ENCODE measurements around the gene ACSBG1.
A peak's percentile ranks its signal among the peaks of the same experiment; 100 is the strongest.

The ACSBG1 gene

GRCh38 chr15:78209646-78210348, 24.6 kb downstream of the ACSBG1 start:
- no peak overlapping the region for H3K27ac Mint-ChIP-seq
- no peak for DNase-seq
- peaks cover 17% of the 10 kb centered on the region for H3K27me3 Mint-ChIP-seq (ENCODE audit: low read depth, poor library complexity)
- no peak for TF ChIP-seq CTCF (IDR thresholded peaks at IDR 0.05)
- H3K36me3 Mint-ChIP-seq (ENCODE audit: low read depth): no peaks in the 10 kb centered on the region
- H3K4me3 Mint-ChIP-seq: no peak overlapping the region
- H3K9me3 Mint-ChIP-seq: no peaks in the 10 kb centered on the region
- peaks cover 72% of the 10 kb centered on the region for H3K4me1 Mint-ChIP-seq

DNA sequence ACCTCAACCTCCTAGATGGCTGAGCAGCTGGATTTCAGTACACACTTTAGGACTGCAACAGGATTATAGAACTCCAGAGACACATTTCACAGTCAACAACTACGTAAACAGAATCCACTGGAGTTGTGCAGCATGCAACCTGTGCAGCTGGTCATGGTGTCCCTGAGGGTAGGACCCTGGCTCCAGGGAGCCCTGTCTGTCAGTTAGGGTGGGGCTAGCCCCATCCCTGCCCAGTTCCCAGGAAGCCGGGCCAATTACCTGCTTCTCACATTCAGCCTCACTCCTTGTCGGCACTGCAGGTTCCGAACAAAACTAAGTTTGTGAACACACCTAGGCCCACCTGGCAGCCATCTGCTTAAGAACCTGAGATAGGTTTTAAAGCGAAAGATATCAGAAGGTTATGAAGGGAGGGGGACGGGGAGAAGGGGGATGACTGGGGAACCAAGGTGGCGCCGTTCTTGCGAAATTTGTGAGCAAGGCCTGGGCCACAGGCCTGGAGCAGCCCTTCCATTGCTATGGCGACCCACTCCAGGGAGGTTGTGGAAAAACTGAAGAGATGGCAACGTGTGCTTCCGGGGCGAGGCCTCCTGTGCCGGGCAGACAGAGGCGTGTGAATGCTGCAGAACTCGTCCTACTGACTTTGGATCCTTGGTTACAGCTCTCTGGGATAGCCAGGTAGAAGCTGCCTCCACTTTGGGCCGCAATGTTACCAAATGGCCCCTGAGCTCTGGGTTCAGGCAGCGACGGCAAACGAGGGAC, 25.3 kb downstream of the ACSBG1 start:
- no peak for TF ChIP-seq CTCF (IDR thresholded peaks at IDR 0.05)
- no peak overlapping the region for H3K27ac Mint-ChIP-seq
- no peak for DNase-seq
- H3K4me1 Mint-ChIP-seq: peaks cover 73% of the 10 kb centered on the region
- no peaks in the 10 kb centered on the region for H3K9me3 Mint-ChIP-seq
- no peaks in the 10 kb centered on the region for H3K36me3 Mint-ChIP-seq (ENCODE audit: low read depth)
- H3K4me3 Mint-ChIP-seq: no peak overlapping the region
- H3K27me3 Mint-ChIP-seq (ENCODE audit: low read depth, poor library complexity): peaks cover 17% of the 10 kb centered on the region

DNA sequence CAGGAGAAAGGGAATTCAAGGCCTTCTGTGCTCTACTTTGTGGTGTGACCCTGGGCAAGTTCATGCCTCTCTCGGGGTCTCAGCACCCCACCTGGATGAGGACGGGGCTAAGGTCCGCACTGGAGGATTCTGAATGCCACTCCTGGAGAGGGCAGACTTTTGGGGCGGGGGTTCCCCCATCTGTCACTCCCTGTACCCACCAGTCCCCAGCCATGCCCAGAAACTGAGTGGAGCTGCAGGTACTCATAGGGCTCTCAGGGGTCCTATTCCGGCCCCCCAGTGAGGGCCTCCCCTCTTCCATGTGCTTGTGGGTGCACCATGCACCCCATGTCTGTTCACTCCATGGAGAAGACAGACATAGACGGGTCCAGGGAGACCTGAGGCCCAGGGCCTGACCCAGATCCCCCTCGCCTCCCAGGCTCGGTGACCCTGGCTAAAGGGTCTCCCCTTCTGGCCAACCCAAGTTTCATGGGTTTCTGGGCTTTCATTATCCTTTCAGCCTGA, 26.0 kb downstream of the ACSBG1 start:
- TF ChIP-seq CTCF (IDR thresholded peaks at IDR 0.05): no peak
- DNase-seq: no peak
- no peak overlapping the region for H3K4me3 Mint-ChIP-seq
- H3K9me3 Mint-ChIP-seq: no peaks in the 10 kb centered on the region
- H3K27me3 Mint-ChIP-seq (ENCODE audit: low read depth, poor library complexity): peaks cover 18% of the 10 kb centered on the region
- no peak overlapping the region for H3K27ac Mint-ChIP-seq
- H3K4me1 Mint-ChIP-seq: peaks cover 74% of the 10 kb centered on the region
- H3K36me3 Mint-ChIP-seq (ENCODE audit: low read depth): no peaks in the 10 kb centered on the region

DNA sequence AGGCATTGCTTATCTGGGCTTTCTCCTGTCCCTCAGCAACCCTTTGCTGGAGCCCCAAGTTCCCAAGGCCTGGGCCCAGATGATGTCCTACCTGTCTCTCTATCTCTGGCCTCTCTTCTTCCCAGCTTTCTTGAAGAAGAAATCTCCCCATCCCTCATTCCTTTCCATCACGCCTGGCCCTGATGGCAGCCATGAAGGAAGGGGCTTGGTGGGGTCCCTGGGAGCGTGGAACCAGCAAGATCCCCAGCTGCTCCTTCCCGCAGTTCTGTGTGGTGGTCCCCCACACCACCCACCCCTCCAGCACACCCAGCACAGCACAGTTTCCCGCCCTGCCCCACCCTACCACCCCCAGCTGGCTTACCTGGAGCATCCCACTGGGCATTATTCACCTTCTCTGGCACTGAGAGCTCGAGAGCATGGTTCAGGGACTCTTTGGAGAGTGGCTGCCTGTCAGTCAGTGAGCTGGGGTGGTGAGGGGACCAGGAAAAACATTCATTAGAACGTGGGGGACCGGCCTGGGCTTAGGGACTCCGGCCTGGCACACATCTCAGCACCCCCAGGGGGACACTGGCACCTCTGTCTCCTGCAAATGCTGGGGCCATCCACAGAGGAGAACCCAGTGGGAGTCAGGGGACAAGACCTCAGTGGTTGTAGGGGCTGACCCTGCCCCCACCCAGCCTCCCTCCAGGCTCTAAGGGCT, 26.6 kb downstream of the ACSBG1 start:
- peak overlapping the region; percentile 69 for H3K27ac Mint-ChIP-seq
- no peaks in the 10 kb centered on the region for H3K36me3 Mint-ChIP-seq (ENCODE audit: low read depth)
- no peak for DNase-seq
- H3K4me3 Mint-ChIP-seq: no peak overlapping the region
- TF ChIP-seq CTCF (IDR thresholded peaks at IDR 0.05): no peak
- no peaks in the 10 kb centered on the region for H3K9me3 Mint-ChIP-seq
- peaks cover 73% of the 10 kb centered on the region for H3K4me1 Mint-ChIP-seq
- H3K27me3 Mint-ChIP-seq (ENCODE audit: low read depth, poor library complexity): peaks cover 22% of the 10 kb centered on the region

DNA sequence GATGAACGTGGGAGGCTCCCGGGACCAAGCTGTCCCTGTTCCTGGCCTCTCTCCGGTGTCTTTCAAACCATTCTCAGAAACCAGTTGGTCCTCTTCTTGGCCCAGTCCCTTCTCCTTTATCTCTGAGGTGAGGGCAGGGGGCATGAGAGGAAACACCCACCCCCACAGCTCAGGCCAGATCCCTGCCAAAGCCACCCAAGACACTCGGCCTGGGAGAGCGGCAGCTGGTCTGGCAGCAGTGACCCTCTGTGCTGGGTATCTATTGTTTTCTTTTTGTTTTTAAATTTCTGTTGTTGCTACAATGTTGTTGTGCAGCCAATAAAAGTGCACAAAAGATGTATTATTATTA, 27.3 kb downstream of the ACSBG1 start:
- H3K4me3 Mint-ChIP-seq: no peak overlapping the region
- TF ChIP-seq CTCF (IDR thresholded peaks at IDR 0.05): no peak
- H3K27ac Mint-ChIP-seq: no peak overlapping the region
- peaks cover 25% of the 10 kb centered on the region for H3K27me3 Mint-ChIP-seq (ENCODE audit: low read depth, poor library complexity)
- no peak for DNase-seq
- H3K9me3 Mint-ChIP-seq: no peaks in the 10 kb centered on the region
- peaks cover 66% of the 10 kb centered on the region for H3K4me1 Mint-ChIP-seq
- no peaks in the 10 kb centered on the region for H3K36me3 Mint-ChIP-seq (ENCODE audit: low read depth)
